Liver (tissue), 9 donors: ENCODE results near the gene TRAFD1. TPM values are rescaled to one million over a fixed set of nuclear protein-coding genes. Genes with fewer than 3 reads are reported as not detected.
"Not testable (repeated sequence)": the region's sequence is repeated elsewhere in the genome, so short reads cannot be mapped to it uniquely, and the experiment has no call there.

ENCODE experiments used
- DNase-seq: peaks from one replicate; pipeline ENCODE4 v3.0.0-alpha.2; 2017; ENCODE audit warnings: low spot score
- H3K27ac ChIP-seq, 2 donors: one replicate each; pipeline ENCODE4 v1.7.0; 2013; ENCODE audit warnings: inconsistent platforms in 2 of 2, low read length in 2 of 2, control low read depth in 1 of 2, low read depth in 1 of 2, mild to moderate bottlenecking in 1 of 2
- H3K27me3 ChIP-seq, 4 donors: one replicate each; pipeline versions ENCODE4 v1.6.1 to v1.7.0; 2013; ENCODE audit warnings: low read length in 3 of 4, inconsistent platforms in 1 of 4, mild to moderate bottlenecking in 1 of 4, moderate library complexity in 1 of 4; ENCODE audit not compliant: control insufficient read depth in 4 of 4, insufficient read depth in 4 of 4
- H3K36me3 ChIP-seq, 4 donors: one replicate each; pipeline versions ENCODE4 v1.6.1 to v1.7.0; 2013; ENCODE audit warnings: low read length in 3 of 4, mild to moderate bottlenecking in 3 of 4, low read depth in 1 of 4, moderate library complexity in 1 of 4; ENCODE audit not compliant: control insufficient read depth in 4 of 4, insufficient read depth in 3 of 4
- H3K4me1 ChIP-seq, 4 donors: one replicate each; pipeline versions ENCODE4 v1.6.1 to v1.7.0; 2013; ENCODE audit warnings: low read length in 3 of 4, mild to moderate bottlenecking in 3 of 4, moderate library complexity in 1 of 4; ENCODE audit not compliant: control insufficient read depth in 4 of 4, insufficient read depth in 4 of 4
- H3K4me3 ChIP-seq, 3 donors: one replicate each; pipeline versions ENCODE4 v1.6.1 to v1.7.0; 2013; ENCODE audit warnings: low read length in 3 of 3, control low read depth in 1 of 3, low read depth in 1 of 3, mild to moderate bottlenecking in 1 of 3
- H3K9ac ChIP-seq, 2 donors: one replicate each; pipeline ENCODE4 v1.7.0; 2013; ENCODE audit warnings: low read length in 2 of 2, mild to moderate bottlenecking in 2 of 2, moderate library complexity in 2 of 2, control low read depth in 1 of 2, low read depth in 1 of 2
- H3K9me3 ChIP-seq, 4 donors: one replicate each; pipeline versions ENCODE4 v1.6.1 to v1.7.0; 2013; ENCODE audit warnings: low read length in 3 of 4; ENCODE audit not compliant: control insufficient read depth in 4 of 4
- EGR1 ChIP-seq, 2 donors: IDR thresholded peaks; 2 replicates each; pipeline ENCODE4 v1.6.1; 2016 to 2018; ENCODE audit warnings: antibody characterized with exemption in 2 of 2, low read depth in 2 of 2
- FOXA1 ChIP-seq: IDR thresholded peaks from 2 replicates; pipeline ENCODE4 v1.6.1; 2016; ENCODE audit warnings: antibody characterized with exemption
- FOXA2 ChIP-seq: IDR thresholded peaks from 2 replicates; pipeline ENCODE4 v1.6.1; 2016; ENCODE audit warnings: antibody characterized with exemption
- GABPA ChIP-seq, 2 donors: IDR thresholded peaks in 1 of 2; conservative IDR thresholded peaks in 1 of 2; 2 replicates each; pipeline ENCODE4 v1.6.1; 2016; ENCODE audit warnings: antibody characterized with exemption in 2 of 2, mild to moderate bottlenecking in 1 of 2, moderate library complexity in 1 of 2
- HNF4A ChIP-seq, 2 donors: conservative IDR thresholded peaks; 2 replicates each; pipeline ENCODE4 v1.6.1; 2016; ENCODE audit warnings: antibody characterized with exemption in 2 of 2, mild to moderate bottlenecking in 2 of 2
- HNF4G ChIP-seq: IDR thresholded peaks from 2 replicates; pipeline ENCODE4 v1.6.1; 2016; ENCODE audit warnings: antibody characterized with exemption
- JUND ChIP-seq, 2 donors: IDR thresholded peaks; 2 replicates each; pipeline ENCODE4 v1.6.1; 2016; ENCODE audit warnings: antibody characterized with exemption in 2 of 2
- NR2F2 ChIP-seq: IDR thresholded peaks from 2 replicates; pipeline ENCODE4 v1.6.1; 2016; ENCODE audit warnings: antibody characterized with exemption
- RAD21 ChIP-seq, 2 donors: IDR thresholded peaks; 2 replicates each; pipeline ENCODE4 v1.6.1; 2016; ENCODE audit warnings: antibody characterized with exemption in 2 of 2, mild to moderate bottlenecking in 2 of 2
- RXRA ChIP-seq, 2 donors: IDR thresholded peaks; 2 replicates each; pipeline ENCODE4 v1.6.1; 2017 to 2018; ENCODE audit warnings: antibody characterized with exemption in 2 of 2, mild to moderate bottlenecking in 1 of 2
- SP1 ChIP-seq: IDR thresholded peaks from 2 replicates; pipeline ENCODE4 v1.6.1; 2018; ENCODE audit warnings: antibody characterized with exemption, mild to moderate bottlenecking
- TAF1 ChIP-seq: conservative IDR thresholded peaks from 2 replicates; pipeline ENCODE4 v1.6.1; 2016; ENCODE audit warnings: antibody characterized with exemption, mild to moderate bottlenecking
- YY1 ChIP-seq: IDR thresholded peaks from 2 replicates; pipeline ENCODE4 v1.6.1; 2016; ENCODE audit warnings: antibody characterized with exemption, mild to moderate bottlenecking
- WGBS: extraction: QIAGEN DNeasy Blood & Tissue Kit; methylation state at CpG from one replicate; pipeline ENCODE4 v1.1.7; 2013; 5-methylcytosine and 5-hydroxymethylcytosine counted together
- polyA plus RNA-seq, 2 donors: library from polyadenylated mRNA; stranded (reverse) in 1 of 2; unstranded in 1 of 2; fragments of 200-250 nt in 1 of 2; fragments of >200 nt in 1 of 2; fragmentation: Nextera tagmentation in 1 of 2; extraction: Ambion mirVana in 1 of 2; gene quantifications; one replicate each; pipeline versions ENCODE4 v1.2.1 to v1.2.3, GENCODE V29; 2013 to 2015
- total RNA-seq, 2 donors: library from RNA; depleted of rRNA; stranded (reverse); fragments of >200 nt; gene quantifications; one replicate each; pipeline ENCODE4 v1.2.3, GENCODE V29; 2014
- TF ChIP-seq, protein P1 (sequence below): IDR thresholded peaks from 2 replicates; pipeline ENCODE4 v1.6.1; 2016; ENCODE audit warnings: antibody characterized with exemption
- TF ChIP-seq, protein P2 (sequence below): IDR thresholded peaks from 2 replicates; pipeline ENCODE4 v1.6.1; 2016; ENCODE audit warnings: antibody characterized with exemption, mild to moderate bottlenecking
- TF ChIP-seq, protein P3 (sequence below): IDR thresholded peaks from 2 replicates; pipeline ENCODE4 v1.6.1; 2016; ENCODE audit warnings: antibody characterized with exemption
- TF ChIP-seq, protein P4 (sequence below): fragments of 150-350 bp; IDR thresholded peaks from 2 replicates; pipeline ENCODE4 v1.5.1; 2017; ENCODE audit warnings: improper control_type of control experiment, low read depth, low read length; ENCODE audit not compliant: missing input control
- TF ChIP-seq, protein P5 (sequence below): IDR thresholded peaks from 2 replicates; pipeline ENCODE4 v1.6.1; 2016; ENCODE audit warnings: antibody characterized with exemption
- donor health status: healthy.
- donor health status: healthy.
- donor health status: healthy.
- donor health status: healthy.
- donor health status: healthy.

The TRAFD1 gene
- total and polyA plus RNA-seq, 4 donors, result 7.0 to 19.3 (median 13.2) TPM

DNA sequence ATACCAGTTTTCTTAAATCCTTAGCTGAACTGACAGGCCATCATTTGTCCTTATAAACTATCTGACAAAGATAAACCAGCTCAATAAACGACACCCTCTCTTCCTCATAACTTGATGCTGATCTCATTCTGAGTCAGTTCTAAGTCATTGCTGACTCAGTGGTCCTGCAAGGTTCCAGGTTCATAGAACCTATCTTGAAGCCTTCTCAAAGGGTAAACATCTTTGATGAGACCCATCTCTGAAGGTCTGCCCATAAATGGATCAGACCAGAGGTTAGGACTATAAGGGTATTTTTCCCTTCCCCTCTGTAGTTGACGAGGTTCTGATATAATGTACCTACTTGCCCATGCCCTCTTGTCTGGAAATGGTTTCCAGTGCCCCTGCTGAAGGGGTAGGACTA lies 28.7 kb upstream of the TRAFD1 start:
- 77% methylated on average over 2 of the region's 2 CpGs for WGBS
- no peak overlapping the region for H3K9ac ChIP-seq
- peaks cover 6 to 26% (median 18%) of the 10 kb centered on the region in 4 donors for H3K36me3 ChIP-seq
- no peaks in the 10 kb centered on the region for H3K9me3 ChIP-seq
- H3K4me1 ChIP-seq, result peaks cover 0 to 2% (median 0%) of the 10 kb centered on the region in 4 donors
- DNase-seq, result no peak
- H3K27me3 ChIP-seq, result no peaks in the 10 kb centered on the region
- H3K27ac ChIP-seq, result no peak overlapping the region
- no peak overlapping the region for H3K4me3 ChIP-seq
- TF ChIP-seq GABPA (IDR thresholded peaks at IDR 0.05 in 1 of 2, conservative IDR thresholded peaks at IDR 0.05 in 1 of 2) (no peak), TAF1 (no peak), JUND (IDR thresholded peaks at IDR 0.05) (no peak), HNF4A (conservative IDR thresholded peaks at IDR 0.05) (no peak), YY1 (no peak), FOXA2 (no peak)
- TF ChIP-seq, protein P1, sequence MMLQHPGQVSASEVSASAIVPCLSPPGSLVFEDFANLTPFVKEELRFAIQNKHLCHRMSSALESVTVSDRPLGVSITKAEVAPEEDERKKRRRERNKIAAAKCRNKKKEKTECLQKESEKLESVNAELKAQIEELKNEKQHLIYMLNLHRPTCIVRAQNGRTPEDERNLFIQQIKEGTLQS, result no peak

DNA sequence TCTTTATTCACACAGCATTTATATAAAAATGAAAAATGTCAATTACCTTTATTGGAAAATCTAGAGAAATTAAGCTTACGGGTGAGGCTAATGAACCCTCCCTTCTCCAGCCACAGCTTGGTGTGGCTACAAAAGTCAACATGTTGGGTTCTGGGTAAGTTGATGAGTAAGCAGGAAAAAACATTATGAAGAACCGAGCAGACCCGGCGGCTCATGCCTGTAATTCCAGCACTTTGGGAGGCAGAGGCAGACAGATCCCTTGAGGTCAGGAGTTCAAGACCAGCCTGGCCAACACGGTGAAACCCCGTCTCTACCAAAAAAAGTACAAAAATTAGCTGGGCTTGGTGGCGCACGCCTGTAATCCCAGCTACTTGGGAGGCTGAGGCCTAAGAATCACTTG lies 27.7 kb upstream of the TRAFD1 start:
- Histone ChIP-seq H3K9me3 (no peaks in the 10 kb centered on the region), H3K4me3 (no peak overlapping the region), H3K4me1 (peaks cover 0 to 2% (median 0%) of the 10 kb centered on the region in 4 donors), H3K27ac (no peak overlapping the region), H3K36me3 (peaks cover 4 to 24% (median 15%) of the 10 kb centered on the region in 4 donors), H3K9ac (no peak overlapping the region), H3K27me3 (no peaks in the 10 kb centered on the region)
- DNase-seq, result no peak
- WGBS, result 92% methylated on average over 8 of the region's 8 CpGs
- TF ChIP-seq HNF4A (conservative IDR thresholded peaks at IDR 0.05) (no peak), NR2F2 (no peak), RXRA (IDR thresholded peaks at IDR 0.05) (no peak), FOXA2 (no peak), EGR1 (IDR thresholded peaks at IDR 0.05; ENCODE audit: low read depth in 2 of 2) (no peak), HNF4G (no peak), JUND (IDR thresholded peaks at IDR 0.05) (no peak), YY1 (no peak), TAF1 (no peak), FOXA1 (no peak), RAD21 (IDR thresholded peaks at IDR 0.05) (no peak), GABPA (IDR thresholded peaks at IDR 0.05 in 1 of 2, conservative IDR thresholded peaks at IDR 0.05 in 1 of 2) (no peak), SP1 (no peak)
- TF ChIP-seq, protein P1, result no peak
- TF ChIP-seq, protein P2, sequence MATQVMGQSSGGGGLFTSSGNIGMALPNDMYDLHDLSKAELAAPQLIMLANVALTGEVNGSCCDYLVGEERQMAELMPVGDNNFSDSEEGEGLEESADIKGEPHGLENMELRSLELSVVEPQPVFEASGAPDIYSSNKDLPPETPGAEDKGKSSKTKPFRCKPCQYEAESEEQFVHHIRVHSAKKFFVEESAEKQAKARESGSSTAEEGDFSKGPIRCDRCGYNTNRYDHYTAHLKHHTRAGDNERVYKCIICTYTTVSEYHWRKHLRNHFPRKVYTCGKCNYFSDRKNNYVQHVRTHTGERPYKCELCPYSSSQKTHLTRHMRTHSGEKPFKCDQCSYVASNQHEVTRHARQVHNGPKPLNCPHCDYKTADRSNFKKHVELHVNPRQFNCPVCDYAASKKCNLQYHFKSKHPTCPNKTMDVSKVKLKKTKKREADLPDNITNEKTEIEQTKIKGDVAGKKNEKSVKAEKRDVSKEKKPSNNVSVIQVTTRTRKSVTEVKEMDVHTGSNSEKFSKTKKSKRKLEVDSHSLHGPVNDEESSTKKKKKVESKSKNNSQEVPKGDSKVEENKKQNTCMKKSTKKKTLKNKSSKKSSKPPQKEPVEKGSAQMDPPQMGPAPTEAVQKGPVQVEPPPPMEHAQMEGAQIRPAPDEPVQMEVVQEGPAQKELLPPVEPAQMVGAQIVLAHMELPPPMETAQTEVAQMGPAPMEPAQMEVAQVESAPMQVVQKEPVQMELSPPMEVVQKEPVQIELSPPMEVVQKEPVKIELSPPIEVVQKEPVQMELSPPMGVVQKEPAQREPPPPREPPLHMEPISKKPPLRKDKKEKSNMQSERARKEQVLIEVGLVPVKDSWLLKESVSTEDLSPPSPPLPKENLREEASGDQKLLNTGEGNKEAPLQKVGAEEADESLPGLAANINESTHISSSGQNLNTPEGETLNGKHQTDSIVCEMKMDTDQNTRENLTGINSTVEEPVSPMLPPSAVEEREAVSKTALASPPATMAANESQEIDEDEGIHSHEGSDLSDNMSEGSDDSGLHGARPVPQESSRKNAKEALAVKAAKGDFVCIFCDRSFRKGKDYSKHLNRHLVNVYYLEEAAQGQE, result no peak
- TF ChIP-seq, protein P3, sequence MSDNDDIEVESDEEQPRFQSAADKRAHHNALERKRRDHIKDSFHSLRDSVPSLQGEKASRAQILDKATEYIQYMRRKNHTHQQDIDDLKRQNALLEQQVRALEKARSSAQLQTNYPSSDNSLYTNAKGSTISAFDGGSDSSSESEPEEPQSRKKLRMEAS, result no peak
- TF ChIP-seq, protein P4, sequence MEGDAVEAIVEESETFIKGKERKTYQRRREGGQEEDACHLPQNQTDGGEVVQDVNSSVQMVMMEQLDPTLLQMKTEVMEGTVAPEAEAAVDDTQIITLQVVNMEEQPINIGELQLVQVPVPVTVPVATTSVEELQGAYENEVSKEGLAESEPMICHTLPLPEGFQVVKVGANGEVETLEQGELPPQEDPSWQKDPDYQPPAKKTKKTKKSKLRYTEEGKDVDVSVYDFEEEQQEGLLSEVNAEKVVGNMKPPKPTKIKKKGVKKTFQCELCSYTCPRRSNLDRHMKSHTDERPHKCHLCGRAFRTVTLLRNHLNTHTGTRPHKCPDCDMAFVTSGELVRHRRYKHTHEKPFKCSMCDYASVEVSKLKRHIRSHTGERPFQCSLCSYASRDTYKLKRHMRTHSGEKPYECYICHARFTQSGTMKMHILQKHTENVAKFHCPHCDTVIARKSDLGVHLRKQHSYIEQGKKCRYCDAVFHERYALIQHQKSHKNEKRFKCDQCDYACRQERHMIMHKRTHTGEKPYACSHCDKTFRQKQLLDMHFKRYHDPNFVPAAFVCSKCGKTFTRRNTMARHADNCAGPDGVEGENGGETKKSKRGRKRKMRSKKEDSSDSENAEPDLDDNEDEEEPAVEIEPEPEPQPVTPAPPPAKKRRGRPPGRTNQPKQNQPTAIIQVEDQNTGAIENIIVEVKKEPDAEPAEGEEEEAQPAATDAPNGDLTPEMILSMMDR, result no peak
- TF ChIP-seq, protein P5, sequence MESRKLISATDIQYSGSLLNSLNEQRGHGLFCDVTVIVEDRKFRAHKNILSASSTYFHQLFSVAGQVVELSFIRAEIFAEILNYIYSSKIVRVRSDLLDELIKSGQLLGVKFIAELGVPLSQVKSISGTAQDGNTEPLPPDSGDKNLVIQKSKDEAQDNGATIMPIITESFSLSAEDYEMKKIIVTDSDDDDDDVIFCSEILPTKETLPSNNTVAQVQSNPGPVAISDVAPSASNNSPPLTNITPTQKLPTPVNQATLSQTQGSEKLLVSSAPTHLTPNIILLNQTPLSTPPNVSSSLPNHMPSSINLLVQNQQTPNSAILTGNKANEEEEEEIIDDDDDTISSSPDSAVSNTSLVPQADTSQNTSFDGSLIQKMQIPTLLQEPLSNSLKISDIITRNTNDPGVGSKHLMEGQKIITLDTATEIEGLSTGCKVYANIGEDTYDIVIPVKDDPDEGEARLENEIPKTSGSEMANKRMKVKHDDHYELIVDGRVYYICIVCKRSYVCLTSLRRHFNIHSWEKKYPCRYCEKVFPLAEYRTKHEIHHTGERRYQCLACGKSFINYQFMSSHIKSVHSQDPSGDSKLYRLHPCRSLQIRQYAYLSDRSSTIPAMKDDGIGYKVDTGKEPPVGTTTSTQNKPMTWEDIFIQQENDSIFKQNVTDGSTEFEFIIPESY, result no peak

DNA sequence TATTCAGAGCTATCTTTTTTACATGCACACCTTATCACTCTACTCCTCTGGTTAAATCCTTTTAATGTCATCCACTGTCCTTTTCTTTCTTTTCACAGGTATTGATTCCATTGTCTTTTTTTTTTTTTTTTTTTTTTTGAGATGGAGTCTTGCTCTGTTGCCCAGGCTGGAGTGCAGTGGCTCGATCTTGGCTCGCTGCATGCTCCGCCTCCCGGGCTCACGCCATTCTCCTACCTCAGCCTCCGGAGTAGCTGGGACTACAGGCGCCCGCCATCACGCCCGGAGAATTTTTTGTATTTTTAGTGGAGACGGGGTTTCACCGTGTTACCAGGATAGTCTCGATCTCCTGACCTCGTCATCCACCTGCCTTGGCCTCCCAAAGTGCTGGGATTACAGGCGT lies 24.9 kb upstream of the TRAFD1 start:
- not testable (repeated sequence) for H3K27me3 ChIP-seq

More for the DNA sequence above, 24.9 kb upstream of the TRAFD1 start:
- not testable (repeated sequence) for H3K9me3 ChIP-seq, H3K4me1 ChIP-seq, H3K4me3 ChIP-seq, H3K27ac ChIP-seq, DNase-seq, H3K9ac ChIP-seq
- H3K36me3 ChIP-seq, result peaks cover 2 to 24% (median 14%) of the 10 kb centered on the region in 4 donors
- WGBS, result 98% methylated on average over 15 of the region's 15 CpGs
